ENCODE measurements around the gene MIPOL1.
"Not testable (repeated sequence)": the region's sequence is repeated elsewhere in the genome, so short reads cannot be mapped to it uniquely, and the experiment has no call there.

The MIPOL1 gene

GRCh38 chr14:37318938-37319337 lies 121.2 kb downstream of the MIPOL1 start:
- no peak for DNase-seq (ENCODE audit: low spot score)
- no peak for TF ChIP-seq CTCF (IDR thresholded peaks at IDR 0.05; ENCODE audit: extremely low read depth, insufficient read depth, missing control alignments)
- in situ Hi-C loops (cut with MboI; ENCODE audit: low pct_unique_long_range_greater_than_20kb, low sequenced_read_pairs, unreplicated experiment) = no loop called here

GRCh38 chr14:37320106-37320505 lies 122.4 kb downstream of the MIPOL1 start:
- DNase-seq (ENCODE audit: low spot score) = no peak
- in situ Hi-C loops (cut with MboI; ENCODE audit: low pct_unique_long_range_greater_than_20kb, low sequenced_read_pairs, unreplicated experiment) = no loop called here
- TF ChIP-seq CTCF (IDR thresholded peaks at IDR 0.05; ENCODE audit: extremely low read depth, insufficient read depth, missing control alignments) = no peak

GRCh38 chr14:37325332-37325731 lies 127.6 kb downstream of the MIPOL1 start:
- in situ Hi-C loops (cut with MboI; ENCODE audit: low pct_unique_long_range_greater_than_20kb, low sequenced_read_pairs, unreplicated experiment) = no loop called here
- TF ChIP-seq CTCF (IDR thresholded peaks at IDR 0.05; ENCODE audit: extremely low read depth, insufficient read depth, missing control alignments) = no peak
- DNase-seq (ENCODE audit: low spot score) = no peak

- in situ Hi-C loops (cut with MboI; ENCODE audit: low pct_unique_long_range_greater_than_20kb, low sequenced_read_pairs, unreplicated experiment) = no loop called here
- DNase-seq (ENCODE audit: low spot score) = no peak
- no peak for TF ChIP-seq CTCF (IDR thresholded peaks at IDR 0.05; ENCODE audit: extremely low read depth, insufficient read depth, missing control alignments)
Measured at GRCh38 chr14:37326434-37326833, 128.7 kb downstream of the MIPOL1 start.

GRCh38 chr14:37327933-37328332 lies 130.2 kb downstream of the MIPOL1 start:
- DNase-seq (ENCODE audit: low spot score); in situ Hi-C loops (cut with MboI; ENCODE audit: low pct_unique_long_range_greater_than_20kb, low sequenced_read_pairs, unreplicated experiment): not testable (repeated sequence)

- in situ Hi-C loops (cut with MboI; ENCODE audit: low pct_unique_long_range_greater_than_20kb, low sequenced_read_pairs, unreplicated experiment) = no loop called here
- TF ChIP-seq CTCF (IDR thresholded peaks at IDR 0.05; ENCODE audit: extremely low read depth, insufficient read depth, missing control alignments) = no peak
- DNase-seq (ENCODE audit: low spot score) = no peak
Measured at GRCh38 chr14:37328673-37329072, 130.9 kb downstream of the MIPOL1 start.

GRCh38 chr14:37329189-37330001 lies 131.7 kb downstream of the MIPOL1 start:
- in situ Hi-C loops (cut with MboI; ENCODE audit: low pct_unique_long_range_greater_than_20kb, low sequenced_read_pairs, unreplicated experiment) = no loop called here
- no peak for TF ChIP-seq CTCF (IDR thresholded peaks at IDR 0.05; ENCODE audit: extremely low read depth, insufficient read depth, missing control alignments)
- no peak for DNase-seq (ENCODE audit: low spot score)

Measured in GM13977 (cell line).